PC-3 (cell line): Measurements from ENCODE around the gene CDKN2AIP. TPM values are rescaled to one million over a fixed set of nuclear protein-coding genes. Genes with fewer than 3 reads are reported as not detected.
"Not testable (repeated sequence)": the region's sequence is repeated elsewhere in the genome, so short reads cannot be mapped to it uniquely, and the experiment has no call there.

ENCODE experiments used
- ATAC-seq: fragments of 200-7000 bp; cut with Tn5 transposase; 2 replicates; pipeline ENCODE4 v1.9.1; 2020; ENCODE audit warnings: mild to moderate bottlenecking, moderate library complexity
- BruUV-seq: library from RNA; stranded (reverse); fragments of 400-500 nt; replicated peaks from 2 replicates; lab custom pipeline; 2021; lab: Mats Ljungman, UMichigan
- CTCF ChIA-PET: fragments of 300-600 bp; sonication (Branson Sonifier 250); formaldehyde crosslinking; loops from one replicate; lab custom pipeline; 2022; ENCODE audit warnings: antibody characterized with exemption; lab: Charles Lee
- POLR2A ChIA-PET: fragments of 300-600 bp; sonication (Branson Sonifier 250); formaldehyde crosslinking; loops from one replicate; lab custom pipeline; 2022; ENCODE audit warnings: antibody characterized with exemption; ENCODE audit not compliant: unreplicated experiment; lab: Charles Lee
- DNase-seq: peaks from one replicate; pipeline ENCODE4 v3.0.0-alpha.2; 2015
- H2AFZ ChIP-seq: fragments of 300-600 bp; sonication (generic); 2 replicates; pipeline ENCODE4 v1.6.0; 2016; ENCODE audit warnings: antibody characterized with exemption, low read length
- H3F3A ChIP-seq: fragments of 300-600 bp; sonication (generic); one replicate; pipeline ENCODE4 v1.6.0; 2017; ENCODE audit warnings: antibody characterized with exemption, low read length, control low read depth, mild to moderate bottlenecking; ENCODE audit not compliant: unreplicated experiment
- H3K27ac ChIP-seq: fragments of 300-600 bp; sonication (generic); 2 replicates; pipeline ENCODE4 v1.5.1; 2016; ENCODE audit warnings: mild to moderate bottlenecking, low read length
- H3K27me3 ChIP-seq: fragments of 300-600 bp; sonication (generic); 2 replicates; pipeline ENCODE4 v1.6.1; 2016; ENCODE audit warnings: low read length, mixed read lengths
- H3K36me3 ChIP-seq: fragments of 300-600 bp; sonication (generic); 2 replicates; pipeline ENCODE4 v1.6.1; 2016; ENCODE audit warnings: low read depth, mixed run types, low read length, mixed read lengths
- H3K4me1 ChIP-seq: fragments of 300-600 bp; sonication (generic); 2 replicates; pipeline ENCODE4 v1.5.1; 2016; ENCODE audit warnings: low read length; ENCODE audit not compliant: insufficient read depth
- H3K4me2 ChIP-seq: fragments of 300-600 bp; sonication (generic); 2 replicates; pipeline ENCODE4 v1.6.0; 2016; ENCODE audit warnings: low read length
- H3K4me3 ChIP-seq: fragments of 300-600 bp; sonication (generic); 2 replicates; pipeline ENCODE4 v1.5.1; 2016; ENCODE audit warnings: mild to moderate bottlenecking, low read length, mixed read lengths
- H3K79me2 ChIP-seq: fragments of 300-600 bp; sonication (generic); 2 replicates; pipeline ENCODE4 v1.6.1; 2017; ENCODE audit warnings: low read length, mixed read lengths
- H3K9ac ChIP-seq: fragments of 300-600 bp; sonication (generic); 2 replicates; pipeline ENCODE4 v1.6.0; 2016; ENCODE audit warnings: mild to moderate bottlenecking, low read length
- H3K9me2 ChIP-seq: fragments of 300-600 bp; sonication (generic); replicated peaks from 2 replicates; pipeline ENCODE4 v1.6.1; 2016; ENCODE audit warnings: mixed run types, low read length, mixed read lengths
- H3K9me3 ChIP-seq: fragments of 300-600 bp; sonication (generic); 2 replicates; pipeline ENCODE4 v1.6.1; 2016; ENCODE audit warnings: low read length, mixed read lengths
- H4K20me1 ChIP-seq: fragments of 300-600 bp; sonication (generic); 2 replicates; pipeline ENCODE4 v1.6.1; 2016; ENCODE audit warnings: low read length, mixed read lengths
- EZH2 ChIP-seq: fragments of 300-600 bp; sonication (generic); IDR thresholded peaks from one replicate; pipeline ENCODE4 v1.6.1; 2017; ENCODE audit warnings: antibody characterized with exemption, mild to moderate bottlenecking, low read length; ENCODE audit not compliant: unreplicated experiment
- EZH2phosphoT487 ChIP-seq: fragments of 300-600 bp; sonication (generic); IDR thresholded peaks from 2 replicates; pipeline ENCODE4 v1.6.1; 2018; ENCODE audit warnings: mild to moderate bottlenecking, antibody characterized with exemption, low read length, borderline replicate concordance
- intact Hi-C: fragments of 100-400 bp; cut with micrococcal nuclease; formaldehyde crosslinking; loops from 2 replicates; pipeline ENCODE4 v1.9.0; 2023
- total RNA-seq: library from RNA; depleted of rRNA; stranded (reverse); fragments of >200 nt; gene quantifications from 2 replicates; pipeline ENCODE4 v1.2.3, GENCODE V29; 2014
- TF ChIP-seq, protein P1 (sequence below): fragments of 300-600 bp; sonication (generic); conservative IDR thresholded peaks from 2 replicates; pipeline ENCODE4 v1.5.1; 2017; ENCODE audit warnings: antibody characterized with exemption, low read depth, mild to moderate bottlenecking, low read length

Gene CDKN2AIP
- total RNA-seq, 1 experiment from 2014 or later: 31.5 TPM

DNA sequence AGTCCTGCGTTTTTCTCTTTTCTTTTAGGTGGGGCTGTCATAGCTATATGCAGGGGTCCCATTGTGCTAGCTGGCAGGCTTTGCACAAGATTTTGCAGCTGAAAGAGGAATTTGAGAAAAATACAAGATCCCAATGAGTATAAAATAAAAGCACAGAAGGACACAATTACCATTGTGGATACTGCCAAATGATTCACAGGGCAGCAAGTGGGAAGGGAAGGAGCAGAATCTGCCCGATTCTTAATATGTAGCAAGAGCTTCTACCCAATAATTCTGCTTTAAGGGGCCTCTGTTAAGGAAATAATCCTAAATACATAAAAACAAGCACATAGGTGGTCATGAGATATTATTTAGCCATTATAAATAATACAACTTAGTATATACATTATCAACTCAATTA is 34.5 kb downstream of the CDKN2AIP start:
- H3K27ac ChIP-seq: no peak overlapping the region
- H3K27me3 ChIP-seq: no peaks in the 10 kb centered on the region
- intact Hi-C loops: loop anchor here (10.0 kb wide), 1 partner anchor 276 kb away; no protein-coding TSS in a partner anchor
- ATAC-seq: no peak
- BruUV-seq: no TSS peak
- H2AFZ ChIP-seq: no peak overlapping the region
- no peaks in the 10 kb centered on the region for H3K4me1 ChIP-seq
- H4K20me1 ChIP-seq: no peaks in the 10 kb centered on the region
- no peaks in the 10 kb centered on the region for H3K9me3 ChIP-seq
- H3K36me3 ChIP-seq: no peaks in the 10 kb centered on the region
- CTCF ChIA-PET: no interaction called here
- no peaks in the 10 kb centered on the region for H3K79me2 ChIP-seq
- no peak overlapping the region for H3K4me2 ChIP-seq
- no peak for TF ChIP-seq EZH2phosphoT487
- no peak for TF ChIP-seq EZH2
- TF ChIP-seq, protein P1, sequence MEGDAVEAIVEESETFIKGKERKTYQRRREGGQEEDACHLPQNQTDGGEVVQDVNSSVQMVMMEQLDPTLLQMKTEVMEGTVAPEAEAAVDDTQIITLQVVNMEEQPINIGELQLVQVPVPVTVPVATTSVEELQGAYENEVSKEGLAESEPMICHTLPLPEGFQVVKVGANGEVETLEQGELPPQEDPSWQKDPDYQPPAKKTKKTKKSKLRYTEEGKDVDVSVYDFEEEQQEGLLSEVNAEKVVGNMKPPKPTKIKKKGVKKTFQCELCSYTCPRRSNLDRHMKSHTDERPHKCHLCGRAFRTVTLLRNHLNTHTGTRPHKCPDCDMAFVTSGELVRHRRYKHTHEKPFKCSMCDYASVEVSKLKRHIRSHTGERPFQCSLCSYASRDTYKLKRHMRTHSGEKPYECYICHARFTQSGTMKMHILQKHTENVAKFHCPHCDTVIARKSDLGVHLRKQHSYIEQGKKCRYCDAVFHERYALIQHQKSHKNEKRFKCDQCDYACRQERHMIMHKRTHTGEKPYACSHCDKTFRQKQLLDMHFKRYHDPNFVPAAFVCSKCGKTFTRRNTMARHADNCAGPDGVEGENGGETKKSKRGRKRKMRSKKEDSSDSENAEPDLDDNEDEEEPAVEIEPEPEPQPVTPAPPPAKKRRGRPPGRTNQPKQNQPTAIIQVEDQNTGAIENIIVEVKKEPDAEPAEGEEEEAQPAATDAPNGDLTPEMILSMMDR: no peak
- H3K9ac ChIP-seq: no peak overlapping the region
- no peaks in the 10 kb centered on the region for H3F3A ChIP-seq
- H3K9me2 ChIP-seq: no peaks in the 10 kb centered on the region
- H3K4me3 ChIP-seq: no peak overlapping the region
- POLR2A ChIA-PET: no interaction called here
- DNase-seq: no peak

DNA sequence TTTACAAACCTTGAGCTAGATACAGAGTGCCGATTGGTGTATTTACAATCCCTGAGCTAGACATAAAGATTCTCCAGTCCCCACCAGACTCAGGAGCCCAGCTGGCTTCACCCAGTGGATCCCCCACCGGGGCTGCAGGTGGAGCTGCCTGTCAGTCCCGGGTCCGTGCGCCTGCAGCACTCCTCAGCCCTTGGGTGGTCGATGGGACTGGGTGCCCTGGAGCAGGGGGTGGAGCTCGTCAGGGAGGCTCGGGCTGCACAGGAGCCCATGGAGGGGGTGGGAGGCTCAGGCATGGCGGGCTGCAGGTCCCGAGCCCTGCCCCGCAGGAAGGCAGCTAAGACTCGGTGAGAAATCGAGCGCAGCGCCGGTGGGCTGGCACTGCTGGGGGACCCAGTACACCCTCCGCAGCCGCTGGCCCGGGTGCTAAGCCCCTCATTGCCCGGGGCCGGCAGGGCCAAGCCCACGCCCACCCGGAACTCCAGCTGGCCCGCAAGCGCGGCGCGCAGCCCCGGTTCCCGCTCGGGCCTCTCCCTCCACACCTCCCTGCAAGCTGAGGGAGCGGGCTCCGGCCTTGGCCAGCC is 38.2 kb downstream of the CDKN2AIP start:
- intact Hi-C loops, H3K36me3 ChIP-seq, H3F3A ChIP-seq, H3K4me2 ChIP-seq, H3K79me2 ChIP-seq, H3K27me3 ChIP-seq, H3K27ac ChIP-seq, H3K9me3 ChIP-seq, POLR2A ChIA-PET, CTCF ChIA-PET, H3K9me2 ChIP-seq, H3K4me1 ChIP-seq, H2AFZ ChIP-seq, H3K4me3 ChIP-seq, H4K20me1 ChIP-seq, BruUV-seq, H3K9ac ChIP-seq, ATAC-seq, DNase-seq: not testable (repeated sequence)

DNA sequence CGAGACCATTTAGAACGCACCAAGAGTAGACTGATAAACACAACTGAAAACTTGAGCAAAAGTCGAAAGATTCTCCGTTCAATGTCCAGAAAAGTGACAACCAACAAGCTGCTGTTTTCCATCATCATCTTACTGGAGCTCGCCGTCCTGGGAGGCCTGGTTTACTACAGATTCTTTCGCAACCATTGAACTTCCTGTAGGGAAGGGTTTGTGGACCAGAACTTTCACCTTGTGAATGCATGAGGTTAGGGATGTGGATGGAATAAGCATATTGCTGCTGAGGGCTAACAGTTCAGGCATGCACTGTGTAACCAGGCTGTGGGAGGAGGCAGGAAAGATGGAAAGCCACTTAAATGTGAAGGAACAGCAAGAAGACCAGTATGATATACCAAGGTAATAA is 39.6 kb downstream of the CDKN2AIP start:
- no peaks in the 10 kb centered on the region for H4K20me1 ChIP-seq
- CTCF ChIA-PET: no interaction called here
- no peak overlapping the region for H3K9ac ChIP-seq
- H3K9me2 ChIP-seq: no peaks in the 10 kb centered on the region
- H3K27me3 ChIP-seq: no peaks in the 10 kb centered on the region
- intact Hi-C loops: no loop called here
- no peaks in the 10 kb centered on the region for H3K9me3 ChIP-seq
- H3F3A ChIP-seq: no peaks in the 10 kb centered on the region
- BruUV-seq: no TSS peak
- H3K79me2 ChIP-seq: no peaks in the 10 kb centered on the region
- H2AFZ ChIP-seq: no peak overlapping the region
- peaks cover 4% of the 10 kb centered on the region; the same call in 1 of the 2 replicates for H3K4me1 ChIP-seq
- TF ChIP-seq EZH2phosphoT487: no peak
- no peak for TF ChIP-seq EZH2
- TF ChIP-seq, protein P1: no peak
- no peak overlapping the region for H3K27ac ChIP-seq
- H3K36me3 ChIP-seq: no peaks in the 10 kb centered on the region
- POLR2A ChIA-PET: no interaction called here
- no peak for DNase-seq
- H3K4me2 ChIP-seq: no peak overlapping the region
- H3K4me3 ChIP-seq: no peak overlapping the region
- ATAC-seq: no peak
